HG03520 (cell line): ENCODE results near the gene WDR75.
"Not testable (repeated sequence)": the region's sequence is repeated elsewhere in the genome, so short reads cannot be mapped to it uniquely, and the experiment has no call there.

Experiments used
- ATAC-seq: cut with Tn5 transposase; IDR thresholded peaks from one replicate; pipeline ENCODE4 v1.9.1; 2021; ENCODE audit warnings: mild to moderate bottlenecking, moderate library complexity; ENCODE audit not compliant: unreplicated experiment

WDR75 gene

GRCh38 chr2:189439342-189439741 lies 1.9 kb upstream of the WDR75 start:
- ATAC-seq, result no peak

GRCh38 chr2:189440644-189440946 lies 679 bp upstream of the WDR75 start:
- peak; percentile 25 for ATAC-seq

GRCh38 chr2:189441709-189442074 lies 418 bp downstream of the WDR75 start:
- no peak for ATAC-seq

GRCh38 chr2:189442468-189442867 lies 1.2 kb downstream of the WDR75 start:
- ATAC-seq, result no peak

- ATAC-seq, result peak; percentile 16
These were observed 3.0 kb downstream of the WDR75 start for GRCh38 chr2:189444322-189444721.

- no peak for ATAC-seq
These were observed 5.5 kb downstream of the WDR75 start for GRCh38 chr2:189446780-189447179.

GRCh38 chr2:189454009-189454408 lies 12.7 kb downstream of the WDR75 start:
- no peak for ATAC-seq

- no peak for ATAC-seq
These were observed 23.8 kb downstream of the WDR75 start for GRCh38 chr2:189465076-189465475.

- ATAC-seq, result no peak
These were observed 24.2 kb downstream of the WDR75 start for GRCh38 chr2:189465478-189465877.

GRCh38 chr2:189466046-189466445 lies 24.8 kb downstream of the WDR75 start:
- no peak for ATAC-seq

- peak; percentile 45 for ATAC-seq
These were observed 25.4 kb downstream of the WDR75 start for GRCh38 chr2:189466656-189467055.

GRCh38 chr2:189467160-189467559 lies 25.9 kb downstream of the WDR75 start:
- ATAC-seq, result no peak

- ATAC-seq, result no peak
These were observed 26.3 kb downstream of the WDR75 start for GRCh38 chr2:189467593-189467992.

GRCh38 chr2:189474526-189474925 lies 33.3 kb downstream of the WDR75 start:
- ATAC-seq, result no peak

GRCh38 chr2:189477756-189478155 lies 36.5 kb downstream of the WDR75 start:
- ATAC-seq, result no peak

- ATAC-seq, result not testable (repeated sequence)
These were observed 37.0 kb downstream of the WDR75 start for GRCh38 chr2:189478289-189478688.

GRCh38 chr2:189481071-189481470 lies 39.8 kb downstream of the WDR75 start:
- ATAC-seq, result no peak

- ATAC-seq, result no peak
These were observed 42.3 kb downstream of the WDR75 start for GRCh38 chr2:189483571-189483970.

- ATAC-seq, result no peak
These were observed 42.9 kb downstream of the WDR75 start for GRCh38 chr2:189483980-189484740.

- ATAC-seq, result no peak
These were observed 43.9 kb downstream of the WDR75 start for GRCh38 chr2:189485146-189485545.

- no peak for ATAC-seq
These were observed 45.0 kb downstream of the WDR75 start for GRCh38 chr2:189486237-189486770.

GRCh38 chr2:189487283-189488007 lies 46.2 kb downstream of the WDR75 start:
- no peak for ATAC-seq

GRCh38 chr2:189488008-189488310 lies 46.7 kb downstream of the WDR75 start:
- no peak for ATAC-seq
